ENCODE data around the gene HNF1A. TPM values are rescaled to one million over a fixed set of nuclear protein-coding genes. Genes with fewer than 3 reads are reported as not detected.

Gene HNF1A
- total RNA-seq, 1 experiment from 2014 or later = 8.4 TPM

GRCh38 chr12:120977531-120978295 lies 630 bp upstream of the HNF1A start:
- peaks cover 42% of the 10 kb centered on the region for H3K4me1 Mint-ChIP-seq (ENCODE audit: low read depth, unreplicated experiment)
- no peak for DNase-seq
- peak overlapping the region; percentile 93 for H3K4me3 Mint-ChIP-seq (ENCODE audit: low read depth, unreplicated experiment)
- no TSS peak for BruUV-seq (replicated peaks)
- H3K27me3 Mint-ChIP-seq (ENCODE audit: unreplicated experiment) = no peaks in the 10 kb centered on the region
- TF ChIP-seq CTCF (IDR thresholded peaks at IDR 0.05; ENCODE audit: unreplicated experiment) = no peak
- no peaks in the 10 kb centered on the region for H3K9me3 Mint-ChIP-seq (ENCODE audit: low read depth, unreplicated experiment)
- CTCF ChIA-PET = interaction anchor here (0.6 to 5.0 kb wide), 7 partner anchors 19 to 375 kb away, joined by 3 to 24 read pairs (median 4); no protein-coding TSS in a partner anchor
- peaks cover 80% of the 10 kb centered on the region for H3K36me3 Mint-ChIP-seq (ENCODE audit: insufficient read depth, unreplicated experiment)
- peak overlapping the region; percentile 87 for H3K27ac Mint-ChIP-seq (ENCODE audit: unreplicated experiment)
- intact Hi-C loops (cut with micrococcal nuclease; ENCODE audit: unreplicated experiment) = loop anchor here (10.0 kb wide), 1 partner anchor 393 kb away; the partner anchor contains the start of gene POP5

GRCh38 chr12:120979220-120979861 lies 998 bp downstream of the HNF1A start:
- no peak for DNase-seq
- Mint-ChIP-seq H3K4me1 (ENCODE audit: low read depth, unreplicated experiment) (peaks cover 51% of the 10 kb centered on the region), H3K27me3 (ENCODE audit: unreplicated experiment) (no peaks in the 10 kb centered on the region), H3K4me3 (ENCODE audit: low read depth, unreplicated experiment) (peak overlapping the region; percentile 93), H3K36me3 (ENCODE audit: insufficient read depth, unreplicated experiment) (peaks cover 69% of the 10 kb centered on the region), H3K27ac (ENCODE audit: unreplicated experiment) (peak overlapping the region; percentile 87), H3K9me3 (ENCODE audit: low read depth, unreplicated experiment) (no peaks in the 10 kb centered on the region)
- CTCF ChIA-PET = interaction anchor here (1.6 to 5.0 kb wide), 2 partner anchors 14 to 25 kb away, joined by 5 to 24 read pairs; no protein-coding TSS in a partner anchor
- BruUV-seq (replicated peaks) = TSS peak; percentile 12
- intact Hi-C loops (cut with micrococcal nuclease; ENCODE audit: unreplicated experiment) = loop anchor here (10.0 kb wide), 1 partner anchor 395 kb away; the partner anchor contains the start of gene POP5
- no peak for TF ChIP-seq CTCF (IDR thresholded peaks at IDR 0.05; ENCODE audit: unreplicated experiment)

GRCh38 chr12:120979862-120980696 lies 1.7 kb downstream of the HNF1A start:
- no peak for TF ChIP-seq CTCF (IDR thresholded peaks at IDR 0.05; ENCODE audit: unreplicated experiment)
- intact Hi-C loops (cut with micrococcal nuclease; ENCODE audit: unreplicated experiment) = loop anchor here (10.0 kb wide), 1 partner anchor 395 kb away; the partner anchor contains the start of gene POP5
- TSS peak; percentile 5 for BruUV-seq (replicated peaks)
- Mint-ChIP-seq H3K4me1 (ENCODE audit: low read depth, unreplicated experiment) (peaks cover 56% of the 10 kb centered on the region), H3K27me3 (ENCODE audit: unreplicated experiment) (no peaks in the 10 kb centered on the region), H3K4me3 (ENCODE audit: low read depth, unreplicated experiment) (peak overlapping the region; percentile 93), H3K36me3 (ENCODE audit: insufficient read depth, unreplicated experiment) (peaks cover 70% of the 10 kb centered on the region), H3K9me3 (ENCODE audit: low read depth, unreplicated experiment) (no peaks in the 10 kb centered on the region), H3K27ac (ENCODE audit: unreplicated experiment) (peak overlapping the region; percentile 87)
- CTCF ChIA-PET = interaction anchor here (0.6 to 5.0 kb wide), 16 partner anchors 8 to 688 kb away, joined by 3 to 24 read pairs (median 4); partner anchors contain the start of gene OASL
- peak; percentile 66 for DNase-seq

All from Calu3 (cell line).